H1 (cell line): ENCODE results near the gene RPL7A. TPM values are rescaled to one million over a fixed set of nuclear protein-coding genes. Genes with fewer than 3 reads are reported as not detected.

Source experiments
- BACH1 ChIP-seq: IDR thresholded peaks from 2 replicates; pipeline ENCODE4 v1.6.1; 2012; ENCODE audit warnings: low read length, improper control_type of control experiment
- EGR1 ChIP-seq: IDR thresholded peaks from 2 replicates; pipeline ENCODE4 v1.6.1; 2011; ENCODE audit warnings: low read depth, low read length, borderline replicate concordance
- EP300 ChIP-seq, 2 experiments: IDR thresholded peaks; 1 replicate in 1 of 2; 2 replicates in 1 of 2; pipeline ENCODE4 v1.6.1; 2011 to 2012; ENCODE audit warnings: low read depth in 2 of 2, low read length in 2 of 2, mild to moderate bottlenecking in 2 of 2, borderline replicate concordance in 1 of 2, inconsistent platforms in 1 of 2, moderate library complexity in 1 of 2
- JUN ChIP-seq: IDR thresholded peaks from 2 replicates; pipeline ENCODE4 v1.6.1; 2011; ENCODE audit warnings: low read depth, mild to moderate bottlenecking, improper control_type of control experiment, low read length
- SP4 ChIP-seq: IDR thresholded peaks from 2 replicates; pipeline ENCODE4 v1.6.1; 2012; ENCODE audit warnings: low read length, inconsistent platforms
- SRF ChIP-seq: IDR thresholded peaks from 2 replicates; pipeline ENCODE4 v1.6.1; 2011; ENCODE audit warnings: mild to moderate bottlenecking, low read depth, low read length, moderate library complexity
- polyA plus RNA-seq, 7 experiments: library from polyadenylated mRNA; depleted of rRNA in 3 of 7; stranded (reverse) in 5 of 7; unstranded in 2 of 7; fragments of >200 nt in 5 of 7; fragments of 200-250 nt in 2 of 7; gene quantifications; 1 replicate in 5 of 7; 2 replicates in 1 of 7; 4 replicates in 1 of 7; pipeline versions ENCODE4 v1.2.1 to v1.2.3, GENCODE V29; 2011 to 2013; ENCODE audit warnings: missing spikeins in 2 of 7, mixed read lengths in 2 of 7
- total RNA-seq: library from RNA; stranded (reverse); fragmentation: NEBNext Ultra II Directional; extraction: Animal tissue kit (Norgen Biotek cat#: 25700); gene quantifications from 2 replicates; pipeline ENCODE4 v1.2.1, GENCODE V29; 2021

Gene RPL7A
- total and polyA plus RNA-seq, 2 of the 8 experiments (the other 6 are each of a cell fraction or from before 2014, with no cell fraction given): 2,578 to 2,783 TPM

DNA sequence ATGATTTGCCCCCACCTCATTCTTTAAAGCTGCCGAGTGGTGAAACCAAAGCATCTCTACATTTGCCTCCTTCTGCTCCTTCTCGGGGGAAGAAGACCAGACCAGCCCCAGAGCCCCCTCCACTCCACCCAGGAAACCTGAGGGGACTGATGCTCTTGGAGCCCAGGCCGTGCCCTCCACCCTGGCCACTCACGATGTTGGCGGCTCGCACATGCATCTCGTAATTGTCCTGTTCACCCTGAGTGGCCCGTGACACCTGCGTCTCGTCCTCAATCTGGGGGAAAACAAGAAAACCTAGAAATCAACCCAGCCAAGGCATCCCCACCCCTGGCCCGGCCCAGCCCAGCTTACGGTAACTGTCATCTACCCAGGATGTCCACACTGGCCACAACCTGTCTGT is 3.0 kb upstream of the RPL7A start (continued):
- no peak for TF ChIP-seq SP4
- TF ChIP-seq SRF: no peak
- no peak for TF ChIP-seq EP300 (IDR thresholded peaks at IDR 0.05; ENCODE audit: borderline replicate concordance in 1 of 2, low read depth in 2 of 2, low read length in 2 of 2)
- no peak for TF ChIP-seq BACH1
- no peak for TF ChIP-seq EGR1
- TF ChIP-seq JUN: no peak
